RWPE2 (cell line): ENCODE results near the gene PKIG.

Experiments
- ATAC-seq: fragments of 200-7000 bp; cut with Tn5 transposase; 3 replicates; pipeline ENCODE4 v1.9.1; 2021; ENCODE audit warnings: low read depth
- DNase-seq: peaks from one replicate; pipeline ENCODE4 v3.0.0-alpha.2; 2020; ENCODE audit warnings: low spot score
- H3K27ac ChIP-seq: fragments of 450-650 bp; 2 replicates; pipeline ENCODE4 v1.5.1; 2017; ENCODE audit warnings: mild to moderate bottlenecking; ENCODE audit not compliant: poor library complexity, severe bottlenecking
- H3K27me3 ChIP-seq: fragments of 250-450 bp; sonication (Bioruptor Pico); 2 replicates; pipeline ENCODE4 v1.5.1; 2021; ENCODE audit warnings: mild to moderate bottlenecking, moderate library complexity; ENCODE audit not compliant: insufficient read depth, poor library complexity, severe bottlenecking
- H3K36me3 ChIP-seq: fragments of 250-450 bp; sonication (Bioruptor Pico); 2 replicates; pipeline ENCODE4 v1.5.1; 2020; ENCODE audit warnings: low read depth, mild to moderate bottlenecking, moderate library complexity
- H3K4me1 ChIP-seq: fragments of 250-450 bp; sonication (Bioruptor Pico); 2 replicates; pipeline ENCODE4 v1.5.1; 2021; ENCODE audit warnings: mild to moderate bottlenecking, moderate library complexity; ENCODE audit not compliant: insufficient read depth, poor library complexity, severe bottlenecking
- H3K4me3 ChIP-seq: fragments of 250-450 bp; sonication (Bioruptor Pico); 2 replicates; pipeline ENCODE4 v1.5.1; 2021; ENCODE audit warnings: mild to moderate bottlenecking, moderate library complexity; ENCODE audit not compliant: severe bottlenecking
- H3K9me3 ChIP-seq: fragments of 250-450 bp; sonication (Bioruptor Pico); 2 replicates; pipeline ENCODE4 v1.5.1; 2021; ENCODE audit warnings: mild to moderate bottlenecking, moderate library complexity; ENCODE audit not compliant: severe bottlenecking
- TF ChIP-seq, protein P1 (sequence below): fragments of 450-650 bp; IDR thresholded peaks from one replicate; pipeline ENCODE4 v1.5.1; 2017; ENCODE audit warnings: mild to moderate bottlenecking, moderate library complexity; ENCODE audit not compliant: poor library complexity, severe bottlenecking

PKIG gene

DNA sequence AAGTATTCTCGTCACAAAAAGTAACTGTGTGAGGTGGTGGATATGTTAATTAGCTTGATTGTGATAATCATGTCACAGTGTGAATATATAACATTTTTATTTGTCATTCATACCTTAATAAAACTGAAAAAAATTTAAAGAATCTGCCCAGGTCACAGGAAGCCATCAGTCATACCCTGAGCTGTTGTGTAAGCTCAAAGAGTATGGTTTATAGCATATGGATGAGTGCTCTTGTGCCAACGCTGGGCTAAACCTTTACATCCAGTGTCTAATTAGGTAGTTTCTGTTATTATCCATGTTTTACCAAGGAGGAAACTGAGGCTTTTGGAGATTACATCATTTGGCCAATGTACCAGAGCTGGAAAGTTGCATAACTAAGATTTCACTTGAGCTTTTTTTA lies 11.4 kb downstream of the PKIG start:
- ATAC-seq (peak; percentile 42; the same call in 1 of the 3 replicates), DNase-seq (no peak)
- TF ChIP-seq, protein P1, sequence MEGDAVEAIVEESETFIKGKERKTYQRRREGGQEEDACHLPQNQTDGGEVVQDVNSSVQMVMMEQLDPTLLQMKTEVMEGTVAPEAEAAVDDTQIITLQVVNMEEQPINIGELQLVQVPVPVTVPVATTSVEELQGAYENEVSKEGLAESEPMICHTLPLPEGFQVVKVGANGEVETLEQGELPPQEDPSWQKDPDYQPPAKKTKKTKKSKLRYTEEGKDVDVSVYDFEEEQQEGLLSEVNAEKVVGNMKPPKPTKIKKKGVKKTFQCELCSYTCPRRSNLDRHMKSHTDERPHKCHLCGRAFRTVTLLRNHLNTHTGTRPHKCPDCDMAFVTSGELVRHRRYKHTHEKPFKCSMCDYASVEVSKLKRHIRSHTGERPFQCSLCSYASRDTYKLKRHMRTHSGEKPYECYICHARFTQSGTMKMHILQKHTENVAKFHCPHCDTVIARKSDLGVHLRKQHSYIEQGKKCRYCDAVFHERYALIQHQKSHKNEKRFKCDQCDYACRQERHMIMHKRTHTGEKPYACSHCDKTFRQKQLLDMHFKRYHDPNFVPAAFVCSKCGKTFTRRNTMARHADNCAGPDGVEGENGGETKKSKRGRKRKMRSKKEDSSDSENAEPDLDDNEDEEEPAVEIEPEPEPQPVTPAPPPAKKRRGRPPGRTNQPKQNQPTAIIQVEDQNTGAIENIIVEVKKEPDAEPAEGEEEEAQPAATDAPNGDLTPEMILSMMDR: no peak
- peaks cover 3% of the 10 kb centered on the region for H3K4me1 ChIP-seq
- no peaks in the 10 kb centered on the region for H3K27me3 ChIP-seq
- no peak overlapping the region for H3K4me3 ChIP-seq
- H3K27ac ChIP-seq: no peak overlapping the region
- H3K9me3 ChIP-seq: no peaks in the 10 kb centered on the region
- H3K36me3 ChIP-seq: no peaks in the 10 kb centered on the region

DNA sequence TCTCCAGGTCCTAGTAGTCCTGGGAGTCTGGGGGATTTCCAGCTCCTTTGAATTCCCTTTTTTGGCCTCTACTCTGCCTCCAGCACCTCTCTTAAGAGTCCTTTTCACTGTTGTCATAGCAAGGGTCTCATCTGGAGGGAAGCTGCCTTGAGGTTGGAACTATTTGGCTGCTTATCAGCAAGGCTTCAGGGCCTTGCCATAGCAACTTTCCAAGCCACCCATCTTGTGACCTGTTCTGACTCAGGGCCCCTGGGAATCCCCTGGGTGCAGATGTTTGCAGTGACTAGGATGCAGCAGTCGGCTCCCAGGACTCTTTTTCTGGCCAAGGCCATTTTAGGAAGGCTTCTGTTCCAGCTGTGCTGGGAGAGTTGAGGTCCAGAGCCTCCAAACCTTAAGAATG lies 12.4 kb downstream of the PKIG start:
- Histone ChIP-seq H3K27ac (no peak overlapping the region), H3K27me3 (no peaks in the 10 kb centered on the region), H3K9me3 (no peaks in the 10 kb centered on the region), H3K36me3 (no peaks in the 10 kb centered on the region), H3K4me1 (peaks cover 3% of the 10 kb centered on the region), H3K4me3 (no peak overlapping the region)
- peak; percentile 55 for DNase-seq
- ATAC-seq: no peak
- TF ChIP-seq, protein P1: no peak

DNA sequence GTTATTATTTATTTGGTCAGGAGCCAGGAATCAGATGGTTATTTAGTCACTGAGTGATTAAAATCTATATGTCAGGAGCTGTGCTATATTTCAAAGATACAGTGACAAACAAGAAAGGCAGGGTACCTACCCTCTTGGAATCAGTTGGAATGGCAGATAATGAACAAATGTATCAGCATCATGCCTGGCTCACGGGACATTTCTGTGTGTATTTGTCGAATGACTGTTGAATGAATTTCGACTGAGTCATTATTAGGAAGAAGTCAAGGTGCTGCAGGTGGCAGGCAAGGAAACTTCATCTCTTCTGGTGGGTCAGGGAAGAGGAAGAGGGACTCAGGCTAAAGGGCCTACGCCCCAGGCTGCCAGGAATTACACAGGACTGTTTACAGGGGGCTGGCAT lies 13.6 kb downstream of the PKIG start:
- peaks cover 3% of the 10 kb centered on the region for H3K4me1 ChIP-seq
- peak; percentile 62 for DNase-seq
- H3K9me3 ChIP-seq: no peaks in the 10 kb centered on the region
- ATAC-seq: peak; percentile 40; the same call in 2 of the 3 replicates
- H3K27me3 ChIP-seq: no peaks in the 10 kb centered on the region
- H3K27ac ChIP-seq: no peak overlapping the region
- no peaks in the 10 kb centered on the region for H3K36me3 ChIP-seq
- H3K4me3 ChIP-seq: no peak overlapping the region
- TF ChIP-seq, protein P1: no peak

DNA sequence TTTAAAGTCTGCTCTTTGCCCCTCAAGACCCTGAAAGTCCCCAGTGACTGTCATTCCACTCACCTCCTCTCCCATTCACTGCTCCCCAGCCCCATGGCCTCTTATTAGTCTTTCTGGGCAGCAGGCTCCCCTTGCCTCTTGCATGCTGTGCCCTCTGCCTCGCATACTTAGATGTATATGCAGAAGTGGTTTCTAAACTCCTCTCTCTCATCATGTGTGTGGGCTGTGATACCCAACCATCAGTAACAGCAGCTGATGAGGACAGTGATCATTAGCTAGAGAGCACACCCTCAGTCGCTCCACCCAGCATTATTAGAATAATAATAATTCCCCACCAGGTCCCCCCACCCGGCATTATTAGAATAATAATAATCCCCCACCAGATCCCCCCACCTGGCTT lies 14.5 kb downstream of the PKIG start:
- DNase-seq: peak; percentile 50
- no peak for ATAC-seq
- no peak overlapping the region for H3K4me3 ChIP-seq
- no peaks in the 10 kb centered on the region for H3K27me3 ChIP-seq
- H3K36me3 ChIP-seq: no peaks in the 10 kb centered on the region
- H3K27ac ChIP-seq: no peak overlapping the region
- TF ChIP-seq, protein P1: no peak
- peaks cover 3% of the 10 kb centered on the region for H3K4me1 ChIP-seq
- H3K9me3 ChIP-seq: no peaks in the 10 kb centered on the region

DNA sequence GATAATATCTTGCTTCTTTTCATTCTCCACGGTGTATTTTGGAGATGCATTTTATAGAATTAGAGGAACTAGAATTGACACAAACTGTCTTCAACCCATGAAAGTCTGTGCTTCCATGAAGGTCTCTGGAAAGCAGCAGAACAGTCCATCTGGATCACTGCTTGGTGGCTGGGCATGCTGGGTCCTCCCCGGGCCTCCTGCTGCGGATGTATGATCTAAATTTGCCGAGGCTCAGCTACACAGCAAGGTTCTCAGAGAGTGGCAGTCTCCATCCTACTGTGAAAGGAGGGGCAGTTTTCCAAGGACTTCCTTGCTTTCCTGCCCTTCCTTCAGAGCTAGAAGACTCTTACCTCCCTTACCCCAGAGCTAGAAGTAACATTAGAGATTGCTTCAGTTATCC lies 15.1 kb downstream of the PKIG start:
- Histone ChIP-seq H3K27me3 (no peaks in the 10 kb centered on the region), H3K4me1 (peaks cover 3% of the 10 kb centered on the region), H3K9me3 (no peaks in the 10 kb centered on the region), H3K4me3 (no peak overlapping the region), H3K36me3 (no peaks in the 10 kb centered on the region), H3K27ac (no peak overlapping the region)
- no peak for DNase-seq
- no peak for ATAC-seq
- TF ChIP-seq, protein P1: no peak
